Stomach (tissue), 9 donors: ENCODE results near the gene CPVL. TPM values are rescaled to one million over a fixed set of nuclear protein-coding genes. Genes with fewer than 3 reads are reported as not detected.
A peak's percentile ranks its signal among the peaks of the same experiment; 100 is the strongest.

Source experiments
- DNase-seq, 2 donors: peaks; one replicate each; pipeline versions ENCODE4 v3.0.0 to v3.0.0-alpha.2; 2013 to 2019
- H3K27ac ChIP-seq, 5 donors: fragments of 200-600 bp in 4 of 5; sonication (generic) in 4 of 5; one replicate each; pipeline ENCODE4 v1.5.1; 2013 to 2019; ENCODE audit warnings: mild to moderate bottlenecking in 1 of 5, moderate library complexity in 1 of 5
- H3K27me3 ChIP-seq, 3 donors: fragments of 200-600 bp; sonication (generic); one replicate each; pipeline ENCODE4 v1.5.1; 2017 to 2019; ENCODE audit warnings: mixed run types in 1 of 3
- H3K36me3 ChIP-seq, 4 donors: fragments of 200-600 bp; sonication (generic); 1 replicate in 3 of 4; 2 replicates in 1 of 4; pipeline ENCODE4 v1.5.1; 2016 to 2019
- H3K4me1 ChIP-seq, 4 donors: fragments of 200-600 bp; sonication (generic); one replicate each; pipeline ENCODE4 v1.5.1; 2016 to 2019
- H3K4me3 ChIP-seq, 4 donors: fragments of 200-600 bp; sonication (generic) in 3 of 4; one replicate each; pipeline ENCODE4 v1.5.1; 2016 to 2019; ENCODE audit warnings: mild to moderate bottlenecking in 1 of 4
- H3K9me3 ChIP-seq, 4 donors: fragments of 200-600 bp; sonication (generic); one replicate each; pipeline ENCODE4 v1.5.1; 2016 to 2019
- EP300 ChIP-seq: sonication (generic); formaldehyde crosslinking; IDR thresholded peaks from one replicate; pipeline ENCODE4 v1.6.1; 2017; ENCODE audit warnings: antibody characterized with exemption
- POLR2A ChIP-seq, 4 donors: fragments of 450-650 bp; IDR thresholded peaks; one replicate each; pipeline ENCODE4 v1.6.1; 2016; ENCODE audit warnings: antibody characterized with exemption in 4 of 4, control low read depth in 2 of 4, mild to moderate bottlenecking in 1 of 4, moderate library complexity in 1 of 4
- POLR2AphosphoS5 ChIP-seq, 3 donors: sonication (generic); formaldehyde crosslinking; IDR thresholded peaks; one replicate each; pipeline ENCODE4 v1.6.1; 2016; ENCODE audit warnings: antibody characterized with exemption in 3 of 3
- WGBS, 5 donors: extraction: QIAGEN DNeasy Blood & Tissue Kit in 3 of 5; methylation state at CpG; one replicate each; pipeline versions ENCODE4 v1.1.5 to v1.1.7; 2013 to 2018; 5-methylcytosine and 5-hydroxymethylcytosine counted together
- intact Hi-C: fragments of 100-400 bp; cut with DNase I; formaldehyde crosslinking; loops from one replicate; pipeline ENCODE4 v1.15.1; 2023; ENCODE audit warnings: low total_unique reads
- polyA plus RNA-seq, 3 donors: library from polyadenylated mRNA; stranded (reverse); fragments of 200-250 nt; gene quantifications; one replicate each; pipeline ENCODE4 v1.2.3, GENCODE V29; 2013
- total RNA-seq, 5 donors: library from RNA; depleted of rRNA; stranded (reverse); fragments of >200 nt; gene quantifications; one replicate each; pipeline versions ENCODE4 v1.1.0 to v1.2.3, GENCODE V29; 2014 to 2016
- TF ChIP-seq, protein P1 (sequence below), 7 experiments: fragments of 450-650 bp in 4 of 7; fragments of 200-600 bp in 3 of 7; sonication (generic) in 3 of 7; IDR thresholded peaks; one replicate each; pipeline ENCODE4 v1.5.1; 2016 to 2019; ENCODE audit warnings: antibody characterized with exemption in 7 of 7, control low read depth in 2 of 7, mild to moderate bottlenecking in 1 of 7
- donor health status: healthy with polysubstance abuse.
- donor health status: Bipolar disorder and iron deficiency.
- donor health status: healthy.

Gene CPVL
- total and polyA plus RNA-seq, 8 donors = 4.1 to 24.3 (median 17.5) TPM; not detected in 3

DNA sequence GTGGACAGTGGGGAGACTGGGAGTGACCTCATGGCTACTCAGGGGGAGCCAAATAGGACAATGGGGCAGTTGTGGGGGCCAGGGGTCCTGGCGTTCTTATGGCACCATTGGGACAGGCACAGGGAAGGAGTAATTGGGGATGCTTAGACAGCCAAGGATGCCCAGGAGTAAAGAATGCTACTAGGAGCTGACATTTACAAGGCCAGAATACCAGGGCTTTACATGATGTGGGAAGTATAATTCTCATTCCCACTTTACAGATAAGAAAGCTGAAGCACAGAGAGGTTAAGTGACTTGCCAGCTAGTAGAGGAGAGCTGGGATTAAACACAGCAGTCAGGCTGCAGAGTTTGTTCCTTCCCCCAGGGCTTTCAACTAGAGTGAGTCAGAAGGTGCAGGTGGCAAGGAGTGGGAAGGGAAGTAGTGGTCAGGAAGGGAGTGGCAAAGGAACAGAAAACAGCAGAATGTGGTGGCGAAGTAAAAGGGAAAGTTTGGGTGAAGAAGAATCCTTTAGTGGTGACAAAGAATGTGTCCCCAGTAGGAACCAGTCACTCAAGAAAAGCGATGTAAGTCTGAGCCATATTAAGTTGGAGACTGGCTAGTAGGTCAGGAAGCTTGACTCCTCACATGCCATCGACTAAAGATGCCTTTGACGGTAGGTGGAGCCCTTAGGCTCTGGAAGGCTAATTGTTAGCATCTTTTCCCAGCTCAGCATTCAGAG, 32.8 kb downstream of the CPVL start:
- DNase-seq = peak in 1 of 2 donors; percentile 60

DNA sequence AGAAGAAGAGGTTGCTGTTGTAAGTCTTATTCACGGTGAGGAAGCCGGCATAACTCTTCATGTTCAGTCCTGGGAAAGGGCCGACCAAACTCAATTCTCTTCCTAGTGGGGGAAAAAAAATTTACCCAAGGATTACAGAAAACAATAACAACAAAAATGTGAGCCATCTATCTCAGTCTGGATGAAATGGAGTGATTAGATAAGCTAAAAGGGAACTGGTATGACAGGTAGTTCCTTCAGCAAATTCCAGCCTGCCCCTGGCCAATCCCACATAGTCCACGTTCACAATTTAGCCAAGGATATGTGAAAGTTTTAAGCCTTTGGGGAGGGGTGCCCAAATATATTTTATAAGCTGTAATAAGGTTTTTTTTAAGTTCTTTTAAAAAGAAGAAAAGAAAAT, 33.6 kb downstream of the CPVL start:
- H3K27me3 ChIP-seq = peaks cover 0 to 11% (median 0%) of the 10 kb centered on the region in 3 donors
- H3K9me3 ChIP-seq = no peaks in the 10 kb centered on the region
- WGBS, 5 donors = 63 to 83% (median 78%) methylated on average over 4 of the region's 4 CpGs
- no peak overlapping the region for H3K27ac ChIP-seq
- TF ChIP-seq, protein P1, sequence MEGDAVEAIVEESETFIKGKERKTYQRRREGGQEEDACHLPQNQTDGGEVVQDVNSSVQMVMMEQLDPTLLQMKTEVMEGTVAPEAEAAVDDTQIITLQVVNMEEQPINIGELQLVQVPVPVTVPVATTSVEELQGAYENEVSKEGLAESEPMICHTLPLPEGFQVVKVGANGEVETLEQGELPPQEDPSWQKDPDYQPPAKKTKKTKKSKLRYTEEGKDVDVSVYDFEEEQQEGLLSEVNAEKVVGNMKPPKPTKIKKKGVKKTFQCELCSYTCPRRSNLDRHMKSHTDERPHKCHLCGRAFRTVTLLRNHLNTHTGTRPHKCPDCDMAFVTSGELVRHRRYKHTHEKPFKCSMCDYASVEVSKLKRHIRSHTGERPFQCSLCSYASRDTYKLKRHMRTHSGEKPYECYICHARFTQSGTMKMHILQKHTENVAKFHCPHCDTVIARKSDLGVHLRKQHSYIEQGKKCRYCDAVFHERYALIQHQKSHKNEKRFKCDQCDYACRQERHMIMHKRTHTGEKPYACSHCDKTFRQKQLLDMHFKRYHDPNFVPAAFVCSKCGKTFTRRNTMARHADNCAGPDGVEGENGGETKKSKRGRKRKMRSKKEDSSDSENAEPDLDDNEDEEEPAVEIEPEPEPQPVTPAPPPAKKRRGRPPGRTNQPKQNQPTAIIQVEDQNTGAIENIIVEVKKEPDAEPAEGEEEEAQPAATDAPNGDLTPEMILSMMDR (IDR thresholded peaks at IDR 0.05) = no peak
- TF ChIP-seq EP300 (no peak), POLR2AphosphoS5 (IDR thresholded peaks at IDR 0.05) (no peak), POLR2A (IDR thresholded peaks at IDR 0.05) (no peak)
- DNase-seq = no peak
- intact Hi-C loops = loop anchor here (5.0 kb wide), 1 partner anchor 295 kb away; no protein-coding TSS in a partner anchor
- no peak overlapping the region for H3K4me3 ChIP-seq
- peaks cover 3 to 30% (median 13%) of the 10 kb centered on the region in 4 donors for H3K4me1 ChIP-seq
- no peaks in the 10 kb centered on the region for H3K36me3 ChIP-seq

More for the DNA sequence above, 32.8 kb downstream of the CPVL start:
- Histone ChIP-seq H3K4me3 (no peak overlapping the region), H3K9me3 (no peaks in the 10 kb centered on the region), H3K27me3 (peaks cover 0 to 11% (median 0%) of the 10 kb centered on the region in 3 donors), H3K36me3 (no peaks in the 10 kb centered on the region), H3K27ac (no peak overlapping the region), H3K4me1 (peaks cover 3 to 30% (median 13%) of the 10 kb centered on the region in 4 donors)
- intact Hi-C loops = loop anchor here (5.0 kb wide), 1 partner anchor 294 kb away; no protein-coding TSS in a partner anchor
- TF ChIP-seq POLR2A (IDR thresholded peaks at IDR 0.05) (no peak), EP300 (no peak), POLR2AphosphoS5 (IDR thresholded peaks at IDR 0.05) (no peak)
- TF ChIP-seq, protein P1 (IDR thresholded peaks at IDR 0.05) = peak in 1 of 7 experiments; percentile 7
- WGBS, 5 donors = 31 to 60% (median 46%) methylated on average over 5 of the region's 5 CpGs

- Histone ChIP-seq H3K9me3 (no peaks in the 10 kb centered on the region), H3K36me3 (no peaks in the 10 kb centered on the region), H3K27ac (no peak overlapping the region), H3K4me1 (peaks cover 0 to 12% (median 0%) of the 10 kb centered on the region in 4 donors), H3K27me3 (peaks cover 0 to 11% (median 0%) of the 10 kb centered on the region in 3 donors), H3K4me3 (no peak overlapping the region)
- intact Hi-C loops = loop anchor here (2.0 to 5.0 kb wide), 2 partner anchors 187 to 297 kb away; no protein-coding TSS in a partner anchor
- no peak for DNase-seq
- WGBS, 5 donors = 63 to 82% (median 73%) methylated on average over 2 of the region's 2 CpGs
- TF ChIP-seq, protein P1 (IDR thresholded peaks at IDR 0.05) = no peak
- TF ChIP-seq EP300 = no peak
- TF ChIP-seq POLR2A (IDR thresholded peaks at IDR 0.05) = no peak
- TF ChIP-seq POLR2AphosphoS5 (IDR thresholded peaks at IDR 0.05) = no peak
Observed at GRCh38 chr7:29109899-29110298, 36.4 kb downstream of the CPVL start.

- Histone ChIP-seq H3K36me3 (no peaks in the 10 kb centered on the region), H3K27me3 (peaks cover 0 to 5% (median 0%) of the 10 kb centered on the region in 3 donors), H3K9me3 (no peaks in the 10 kb centered on the region), H3K27ac (no peak overlapping the region), H3K4me1 (peaks cover 0 to 7% (median 0%) of the 10 kb centered on the region in 4 donors), H3K4me3 (no peak overlapping the region)
- intact Hi-C loops = loop anchor here (2.0 kb wide), 1 partner anchor 187 kb away; no protein-coding TSS in a partner anchor
- no peak for DNase-seq
- TF ChIP-seq, protein P1 (IDR thresholded peaks at IDR 0.05) = no peak
- no peak for TF ChIP-seq POLR2AphosphoS5 (IDR thresholded peaks at IDR 0.05)
- no peak for TF ChIP-seq POLR2A (IDR thresholded peaks at IDR 0.05)
- no peak for TF ChIP-seq EP300
- 60 to 73% (median 70%) methylated on average over 3 of the region's 3 CpGs for WGBS, 5 donors
Observed at GRCh38 chr7:29109358-29109757, 37.0 kb downstream of the CPVL start.
